ENCODE results near the gene AGO3. TPM values are rescaled to one million over a fixed set of nuclear protein-coding genes. Genes with fewer than 3 reads are reported as not detected.

The AGO3 gene
- total and polyA plus RNA-seq, 2 of the 13 experiments (the other 11 are each of a cell fraction or from before 2014, with no cell fraction given): 21.2 to 27.1 TPM

- H3K9ac ChIP-seq (ENCODE audit: insufficient read depth, low read depth, low read length): no peak overlapping the region
- H3K27ac ChIP-seq (ENCODE audit: extremely low read length, insufficient read depth, low read length): no peak overlapping the region
- ATAC-seq (no peak), DNase-seq (ENCODE audit: low spot score) (no peak), FAIRE-seq (no peak)
- POLR2A ChIA-PET: no interaction called here
- no peaks in the 10 kb centered on the region for H4K20me1 ChIP-seq (ENCODE audit: insufficient read depth, low read length)
- H2AFZ ChIP-seq (ENCODE audit: low read length): no peak overlapping the region
- WGBS (ENCODE audit: low lambda C conversion rate): 97% methylated on average over 1 of the region's 1 CpG
- intact Hi-C loops (cut with micrococcal nuclease; ENCODE audit: unreplicated experiment) (no loop called here), in situ Hi-C loops (cut with HindIII; ENCODE audit: extremely low pct_ligation_motif_present, low pct_unique_long_range_greater_than_20kb) (no loop called here)
- H3K79me2 ChIP-seq (ENCODE audit: insufficient read depth, low read length): no peaks in the 10 kb centered on the region
- H3K4me3 ChIP-seq (replicated peaks in 1 of 3; ENCODE audit: insufficient read depth in 1 of 3, low read depth in 2 of 3, low read length in 3 of 3): no peak overlapping the region
- TF ChIP-seq TARDBP (CRISPR knock-in tag; IDR thresholded peaks at IDR 0.05): no peak
- no peak for TF ChIP-seq PRPF4 (IDR thresholded peaks at IDR 0.05; ENCODE audit: low read depth, low read length, poor library complexity, severe bottlenecking)
- TF ChIP-seq MYNN (CRISPR knock-in tag; IDR thresholded peaks at IDR 0.05; ENCODE audit: low read depth): no peak
- no peak for TF ChIP-seq SP1 (IDR thresholded peaks at IDR 0.05)
- no peak for TF ChIP-seq SP1 (CRISPR knock-in tag; IDR thresholded peaks at IDR 0.05)
- TF ChIP-seq ZSCAN30 (CRISPR knock-in tag; IDR thresholded peaks at IDR 0.05): no peak
- TF ChIP-seq PLSCR1 (CRISPR knock-in tag; IDR thresholded peaks at IDR 0.05; ENCODE audit: borderline replicate concordance): no peak
- no peak for TF ChIP-seq ZNF75D (CRISPR knock-in tag; IDR thresholded peaks at IDR 0.05; ENCODE audit: borderline replicate concordance)
- no peak for TF ChIP-seq ZNF879 (CRISPR knock-in tag; IDR thresholded peaks at IDR 0.05)
- TF ChIP-seq SAP130 (CRISPR knock-in tag; IDR thresholded peaks at IDR 0.05; ENCODE audit: low read depth): no peak
- TF ChIP-seq HDAC2 (CRISPR knock-in tag; IDR thresholded peaks at IDR 0.05): no peak
- no peak for TF ChIP-seq ZNF530 (CRISPR knock-in tag; IDR thresholded peaks at IDR 0.05; ENCODE audit: low read depth)
- no peak for TF ChIP-seq ELF4 (CRISPR knock-in tag; IDR thresholded peaks at IDR 0.05; ENCODE audit: borderline replicate concordance)
- BruUV-seq (replicated peaks): no TSS peak
- H3K27me3 ChIP-seq (ENCODE audit: control insufficient read depth in 1 of 2, insufficient read depth in 2 of 2, low read length in 2 of 2): no peaks in the 10 kb centered on the region; a peak in 1 of 5 replicates
- H3K9me3 ChIP-seq (ENCODE audit: low read length): no peaks in the 10 kb centered on the region
- CTCF ChIA-PET (ENCODE audit: low intra/inter-chr PET ratio, low total read pairs): no interaction called here
- no peak overlapping the region for H3K4me2 ChIP-seq (ENCODE audit: low read depth, low read length)
- no peaks in the 10 kb centered on the region for H3K4me1 ChIP-seq (ENCODE audit: insufficient read depth, low read length)
- peaks cover 0 to 15% of the 10 kb centered on the region in 2 experiments; a peak in 4 of 5 replicates for H3K36me3 ChIP-seq (replicated peaks in 1 of 2; ENCODE audit: control insufficient read depth in 1 of 2, insufficient read depth in 2 of 2, low read length in 2 of 2)
Measured at GRCh38 chr1:35988237-35988636, 57.3 kb downstream of the AGO3 start.
